ENCODE results near the gene RNLS.

Gene RNLS

GRCh38 chr10:88337134-88337533, 246.0 kb downstream of the RNLS start:
- no peaks in the 10 kb centered on the region for H3K9me3 ChIP-seq (ENCODE audit: control insufficient read depth, insufficient read depth, low read depth, low read length)
- no peaks in the 10 kb centered on the region for H3K36me3 ChIP-seq (ENCODE audit: control insufficient read depth in 2 of 2, insufficient read depth in 1 of 2, low read length in 2 of 2)
- ChIA-PET POLR2A (no interaction called here), CTCF (no interaction called here)
- no peak overlapping the region for H3K4me3 ChIP-seq (ENCODE audit: low read depth, low read length)
- no peaks in the 10 kb centered on the region for H3K4me1 ChIP-seq (ENCODE audit: control insufficient read depth, insufficient read depth, low read length)
- no peak for TF ChIP-seq ZEB2 (tag by site-specific recombination; IDR thresholded peaks at IDR 0.05)
- no peak for TF ChIP-seq ZNF416 (tag by site-specific recombination; IDR thresholded peaks at IDR 0.05)
- no peak for TF ChIP-seq ZBTB21 (tag by site-specific recombination; IDR thresholded peaks at IDR 0.05)
- TF ChIP-seq ZNF433 (tag by site-specific recombination; IDR thresholded peaks at IDR 0.05; ENCODE audit: low read depth): no peak
- TF ChIP-seq ZNF214 (tag by site-specific recombination; IDR thresholded peaks at IDR 0.05; ENCODE audit: borderline replicate concordance): no peak
- no peak for TF ChIP-seq YY1 (tag by site-specific recombination; IDR thresholded peaks at IDR 0.05)
- TF ChIP-seq, protein P1, sequence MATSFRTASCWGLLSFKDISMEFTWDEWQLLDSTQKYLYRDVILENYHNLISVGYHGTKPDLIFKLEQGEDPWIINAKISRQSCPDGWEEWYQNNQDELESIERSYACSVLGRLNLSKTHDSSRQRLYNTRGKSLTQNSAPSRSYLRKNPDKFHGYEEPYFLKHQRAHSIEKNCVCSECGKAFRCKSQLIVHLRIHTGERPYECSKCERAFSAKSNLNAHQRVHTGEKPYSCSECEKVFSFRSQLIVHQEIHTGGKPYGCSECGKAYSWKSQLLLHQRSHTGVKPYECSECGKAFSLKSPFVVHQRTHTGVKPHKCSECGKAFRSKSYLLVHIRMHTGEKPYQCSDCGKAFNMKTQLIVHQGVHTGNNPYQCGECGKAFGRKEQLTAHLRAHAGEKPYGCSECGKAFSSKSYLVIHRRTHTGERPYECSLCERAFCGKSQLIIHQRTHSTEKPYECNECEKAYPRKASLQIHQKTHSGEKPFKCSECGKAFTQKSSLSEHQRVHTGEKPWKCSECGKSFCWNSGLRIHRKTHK (tag by site-specific recombination; IDR thresholded peaks at IDR 0.05): no peak
- TF ChIP-seq GLIS1 (tag by site-specific recombination; IDR thresholded peaks at IDR 0.05): no peak
- TF ChIP-seq ZNF521 (tag by site-specific recombination; IDR thresholded peaks at IDR 0.05): no peak
- no peak for TF ChIP-seq ZNF24 (tag by site-specific recombination; IDR thresholded peaks at IDR 0.05)
- TF ChIP-seq OVOL3 (tag by site-specific recombination; IDR thresholded peaks at IDR 0.05): no peak
- no peak for TF ChIP-seq AEBP2 (tag by site-specific recombination; IDR thresholded peaks at IDR 0.05; ENCODE audit: borderline replicate concordance)
- TF ChIP-seq ZNF221 (tag by site-specific recombination; IDR thresholded peaks at IDR 0.05; ENCODE audit: borderline replicate concordance): no peak
- TF ChIP-seq ZNF223 (tag by site-specific recombination; IDR thresholded peaks at IDR 0.05): no peak
- TF ChIP-seq, protein P2, sequence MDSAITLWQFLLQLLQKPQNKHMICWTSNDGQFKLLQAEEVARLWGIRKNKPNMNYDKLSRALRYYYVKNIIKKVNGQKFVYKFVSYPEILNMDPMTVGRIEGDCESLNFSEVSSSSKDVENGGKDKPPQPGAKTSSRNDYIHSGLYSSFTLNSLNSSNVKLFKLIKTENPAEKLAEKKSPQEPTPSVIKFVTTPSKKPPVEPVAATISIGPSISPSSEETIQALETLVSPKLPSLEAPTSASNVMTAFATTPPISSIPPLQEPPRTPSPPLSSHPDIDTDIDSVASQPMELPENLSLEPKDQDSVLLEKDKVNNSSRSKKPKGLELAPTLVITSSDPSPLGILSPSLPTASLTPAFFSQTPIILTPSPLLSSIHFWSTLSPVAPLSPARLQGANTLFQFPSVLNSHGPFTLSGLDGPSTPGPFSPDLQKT (IDR thresholded peaks at IDR 0.05; ENCODE audit: borderline replicate concordance, low read depth, low read length): no peak
- TF ChIP-seq WT1 (tag by site-specific recombination; IDR thresholded peaks at IDR 0.05): no peak
- no peak for TF ChIP-seq SCRT1 (tag by site-specific recombination; IDR thresholded peaks at IDR 0.05; ENCODE audit: borderline replicate concordance)
- TF ChIP-seq ZFP69B (tag by site-specific recombination; IDR thresholded peaks at IDR 0.05): no peak
- TF ChIP-seq HOXD13 (CRISPR knock-in tag; IDR thresholded peaks at IDR 0.05; ENCODE audit: borderline replicate concordance): no peak
- TF ChIP-seq, protein P3, sequence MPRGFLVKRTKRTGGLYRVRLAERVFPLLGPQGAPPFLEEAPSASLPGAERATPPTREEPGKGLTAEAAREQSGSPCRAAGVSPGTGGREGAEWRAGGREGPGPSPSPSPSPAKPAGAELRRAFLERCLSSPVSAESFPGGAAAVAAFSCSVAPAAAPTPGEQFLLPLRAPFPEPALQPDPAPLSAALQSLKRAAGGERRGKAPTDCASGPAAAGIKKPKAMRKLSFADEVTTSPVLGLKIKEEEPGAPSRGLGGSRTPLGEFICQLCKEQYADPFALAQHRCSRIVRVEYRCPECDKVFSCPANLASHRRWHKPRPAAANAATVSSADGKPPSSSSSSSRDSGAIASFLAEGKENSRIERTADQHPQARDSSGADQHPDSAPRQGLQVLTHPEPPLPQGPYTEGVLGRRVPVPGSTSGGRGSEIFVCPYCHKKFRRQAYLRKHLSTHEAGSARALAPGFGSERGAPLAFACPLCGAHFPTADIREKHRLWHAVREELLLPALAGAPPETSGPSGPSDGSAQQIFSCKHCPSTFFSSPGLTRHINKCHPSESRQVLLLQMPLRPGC (tag by site-specific recombination; IDR thresholded peaks at IDR 0.05): no peak
- no peak overlapping the region for H3K27ac ChIP-seq (ENCODE audit: extremely low read depth, low read depth, low read length)

DNA sequence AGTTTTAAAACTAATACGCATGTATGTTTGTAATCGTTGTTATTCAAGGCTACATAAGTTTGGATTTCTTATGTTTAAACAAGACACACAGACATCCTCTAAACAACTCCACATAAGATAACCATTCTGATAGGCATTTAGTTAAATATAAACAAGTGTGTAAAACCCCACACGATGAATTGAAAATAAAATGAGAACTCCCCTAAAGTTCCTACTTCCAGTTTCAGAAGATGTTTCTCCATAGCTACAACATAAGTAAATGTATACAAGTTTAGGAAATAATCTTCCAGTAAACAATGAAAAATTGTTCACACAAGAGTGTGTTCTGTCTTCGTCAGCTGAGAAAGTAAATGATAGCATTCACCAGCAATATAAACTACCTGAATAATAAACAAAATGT, 246.8 kb downstream of the RNLS start:
- H3K36me3 ChIP-seq (ENCODE audit: control insufficient read depth in 2 of 2, insufficient read depth in 1 of 2, low read length in 2 of 2): no peaks in the 10 kb centered on the region
- ChIA-PET POLR2A (no interaction called here), CTCF (interaction anchor here (1.0 kb wide), 1 partner anchor 10 kb away, joined by 3 read pairs; no protein-coding TSS in a partner anchor)
- no peak overlapping the region for H3K27ac ChIP-seq (ENCODE audit: extremely low read depth, low read depth, low read length)
- no peak overlapping the region for H3K4me3 ChIP-seq (ENCODE audit: low read depth, low read length)
- TF ChIP-seq ZNF416 (tag by site-specific recombination; IDR thresholded peaks at IDR 0.05): no peak
- TF ChIP-seq SCRT1 (tag by site-specific recombination; IDR thresholded peaks at IDR 0.05; ENCODE audit: borderline replicate concordance): no peak
- TF ChIP-seq ZNF2 (tag by site-specific recombination; IDR thresholded peaks at IDR 0.05): no peak
- no peak for TF ChIP-seq FEZF1 (tag by site-specific recombination; IDR thresholded peaks at IDR 0.05)
- TF ChIP-seq SETDB1 (IDR thresholded peaks at IDR 0.05; ENCODE audit: insufficient read length, low read length): no peak
- no peak for TF ChIP-seq ZNF362 (tag by site-specific recombination; IDR thresholded peaks at IDR 0.05)
- TF ChIP-seq ZNF792 (tag by site-specific recombination; IDR thresholded peaks at IDR 0.05): no peak
- TF ChIP-seq MYNN (tag by site-specific recombination; IDR thresholded peaks at IDR 0.05; ENCODE audit: borderline replicate concordance): no peak
- TF ChIP-seq ZNF747 (tag by site-specific recombination; IDR thresholded peaks at IDR 0.05): no peak
- H3K4me1 ChIP-seq (ENCODE audit: control insufficient read depth, insufficient read depth, low read length): no peaks in the 10 kb centered on the region
- H3K9me3 ChIP-seq (ENCODE audit: control insufficient read depth, insufficient read depth, low read depth, low read length): no peaks in the 10 kb centered on the region
